Neural cell (in vitro differentiated cells): ENCODE results near the gene JPH4.

Experiments
- CTCF ChIP-seq: fragments of 450-650 bp; IDR thresholded peaks from 2 replicates; pipeline ENCODE4 v1.5.1; 2014; ENCODE audit warnings: antibody characterized with exemption, mild to moderate bottlenecking, moderate library complexity; ENCODE audit not compliant: poor library complexity, severe bottlenecking
- EP300 ChIP-seq: fragments of 450-650 bp; conservative IDR thresholded peaks from 2 replicates; pipeline ENCODE4 v1.6.1; 2014; ENCODE audit warnings: antibody characterized with exemption, mild to moderate bottlenecking, moderate library complexity; ENCODE audit not compliant: poor library complexity, severe bottlenecking
- EZH2 ChIP-seq: fragments of 200-600, 300-800 bp; shearing (Covaris generic), sonication (generic); IDR thresholded peaks from 2 replicates; pipeline ENCODE4 v1.6.1; 2014; ENCODE audit warnings: antibody characterized with exemption, low read length, borderline replicate concordance, mild to moderate bottlenecking; ENCODE audit not compliant: insufficient read depth, poor library complexity, severe bottlenecking
- POLR2AphosphoS5 ChIP-seq: IDR thresholded peaks from 2 replicates; pipeline ENCODE4 v1.6.1; 2012
- RAD21 ChIP-seq: fragments of 450-650 bp; conservative IDR thresholded peaks from 2 replicates; pipeline ENCODE4 v1.6.1; 2014; ENCODE audit warnings: antibody characterized with exemption, mild to moderate bottlenecking, moderate library complexity
- REST ChIP-seq: IDR thresholded peaks from 2 replicates; pipeline ENCODE4 v1.6.1; 2012; ENCODE audit warnings: borderline replicate concordance
- TAF1 ChIP-seq: IDR thresholded peaks from 2 replicates; pipeline ENCODE4 v1.6.1; 2012; ENCODE audit warnings: low read depth

GRCh38 chr14:23528555-23528954, 50.0 kb downstream of the JPH4 start:
- no peak for TF ChIP-seq CTCF
- TF ChIP-seq EP300, result no peak
- no peak for TF ChIP-seq POLR2AphosphoS5
- no peak for TF ChIP-seq RAD21
- no peak for TF ChIP-seq TAF1
- TF ChIP-seq EZH2, result no peak
- TF ChIP-seq REST, result no peak
